ENCODE results near the gene GAST. TPM values are rescaled to one million over a fixed set of nuclear protein-coding genes. Genes with fewer than 3 reads are reported as not detected.
A peak's percentile ranks its signal among the peaks of the same experiment; 100 is the strongest.

Gene GAST
- total and polyA plus RNA-seq, 9 donors = not detected

DNA sequence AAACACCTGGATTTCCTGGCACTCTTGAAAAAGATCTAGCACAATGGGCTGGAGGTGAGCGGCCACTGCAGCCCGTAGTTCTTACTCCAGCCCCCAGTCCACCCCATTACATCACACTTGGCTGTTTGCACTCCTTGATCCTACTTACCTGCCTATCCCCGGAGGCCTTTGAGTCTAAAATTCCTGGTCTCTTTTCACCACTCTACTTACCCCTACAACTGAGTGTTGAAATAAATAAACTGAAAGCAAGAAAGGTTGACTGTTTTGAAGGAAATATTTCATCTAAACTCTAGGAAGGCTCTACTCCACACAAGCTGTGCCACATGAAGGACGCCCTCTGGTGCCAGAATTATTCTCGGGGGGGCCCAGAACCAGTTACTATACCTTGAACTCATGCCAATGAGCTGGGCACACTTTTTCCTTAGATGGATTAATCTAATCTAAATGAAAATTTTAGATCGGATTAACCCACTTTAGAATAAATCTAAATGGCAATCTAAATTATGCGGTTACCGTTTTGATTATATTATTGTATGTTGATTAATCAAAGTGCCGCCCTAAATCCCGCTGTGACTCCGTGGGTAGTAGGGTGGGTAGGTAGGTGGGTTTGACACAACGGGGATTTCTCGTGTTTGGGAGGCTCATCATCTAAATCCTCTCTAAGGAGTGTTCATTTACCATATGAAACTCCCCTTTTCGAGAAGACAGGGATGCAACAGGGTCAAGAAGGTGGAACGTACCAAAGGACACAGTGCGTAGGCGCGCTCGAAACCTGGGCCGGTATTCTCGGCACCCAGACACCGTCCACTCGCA lies 24.1 kb upstream of the GAST start:
- Histone ChIP-seq H3K4me1 (ENCODE audit: insufficient read depth) (no peaks in the 10 kb centered on the region), H3K27ac (peak overlapping the region in 1 of 2 donors; percentile 99), H3K27me3 (no peaks in the 10 kb centered on the region), H3K4me3 (peak overlapping the region; percentile 52), H3K36me3 (no peaks in the 10 kb centered on the region), H3K9me3 (no peaks in the 10 kb centered on the region)
- WGBS, 3 donors = 8 to 10% (median 9%) methylated on average over 23 of the region's 23 CpGs
- peak; percentile 53 to 71 (median 69) for DNase-seq
- TF ChIP-seq EP300 (IDR thresholded peaks at IDR 0.05) (no peak), POLR2A (IDR thresholded peaks at IDR 0.05) (no peak)
- TF ChIP-seq, protein P1, sequence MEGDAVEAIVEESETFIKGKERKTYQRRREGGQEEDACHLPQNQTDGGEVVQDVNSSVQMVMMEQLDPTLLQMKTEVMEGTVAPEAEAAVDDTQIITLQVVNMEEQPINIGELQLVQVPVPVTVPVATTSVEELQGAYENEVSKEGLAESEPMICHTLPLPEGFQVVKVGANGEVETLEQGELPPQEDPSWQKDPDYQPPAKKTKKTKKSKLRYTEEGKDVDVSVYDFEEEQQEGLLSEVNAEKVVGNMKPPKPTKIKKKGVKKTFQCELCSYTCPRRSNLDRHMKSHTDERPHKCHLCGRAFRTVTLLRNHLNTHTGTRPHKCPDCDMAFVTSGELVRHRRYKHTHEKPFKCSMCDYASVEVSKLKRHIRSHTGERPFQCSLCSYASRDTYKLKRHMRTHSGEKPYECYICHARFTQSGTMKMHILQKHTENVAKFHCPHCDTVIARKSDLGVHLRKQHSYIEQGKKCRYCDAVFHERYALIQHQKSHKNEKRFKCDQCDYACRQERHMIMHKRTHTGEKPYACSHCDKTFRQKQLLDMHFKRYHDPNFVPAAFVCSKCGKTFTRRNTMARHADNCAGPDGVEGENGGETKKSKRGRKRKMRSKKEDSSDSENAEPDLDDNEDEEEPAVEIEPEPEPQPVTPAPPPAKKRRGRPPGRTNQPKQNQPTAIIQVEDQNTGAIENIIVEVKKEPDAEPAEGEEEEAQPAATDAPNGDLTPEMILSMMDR (IDR thresholded peaks at IDR 0.05) = no peak
- intact Hi-C loops (cut with DNase I) = no loop called here

DNA sequence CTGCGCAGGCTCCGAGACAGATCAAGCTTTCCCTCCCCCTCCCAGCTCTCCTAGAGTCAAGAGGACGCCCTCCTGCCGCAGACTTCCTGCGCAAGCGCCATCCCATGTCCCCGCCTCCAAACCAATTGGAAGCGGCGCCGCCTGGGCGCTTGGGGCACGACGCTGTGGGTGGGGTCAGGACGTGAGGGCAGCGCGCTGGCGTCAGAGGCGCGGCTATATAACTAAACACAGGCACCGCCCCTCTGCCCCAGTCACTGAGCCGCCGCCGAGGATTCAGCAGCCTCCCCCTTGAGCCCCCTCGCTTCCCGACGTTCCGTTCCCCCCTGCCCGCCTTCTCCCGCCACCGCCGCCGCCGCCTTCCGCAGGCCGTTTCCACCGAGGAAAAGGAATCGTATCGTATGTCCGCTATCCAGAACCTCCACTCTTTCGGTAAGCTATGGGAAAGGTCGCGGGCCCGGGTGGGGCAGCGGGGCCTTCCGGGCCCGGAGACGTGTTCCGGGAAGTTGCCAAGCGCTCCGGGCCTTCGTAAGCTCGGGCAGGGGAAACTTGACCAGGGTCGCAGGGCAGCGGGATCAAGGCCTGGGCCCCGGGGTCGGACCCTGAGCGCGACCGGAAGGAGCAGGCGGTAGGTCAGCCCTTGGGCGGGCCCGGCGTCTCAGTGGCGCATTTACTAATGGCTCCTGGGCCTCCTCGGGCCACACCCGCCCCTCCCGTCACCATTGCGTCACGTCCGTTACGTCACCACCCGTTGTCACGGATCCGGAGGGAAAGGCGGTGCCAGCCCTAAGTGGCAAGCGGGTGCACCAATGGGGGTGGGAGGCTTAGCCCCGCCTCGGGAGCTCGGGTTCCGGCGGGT lies 23.3 kb upstream of the GAST start, which contains the start of gene EIF1:
Gene EIF1 (plus strand): TSS at position 245 of the 856 bp plus-strand sequence. CDS start 154 bp downstream, at position 399.
- TF ChIP-seq EP300 (IDR thresholded peaks at IDR 0.05) (peak; percentile 95), POLR2A (IDR thresholded peaks at IDR 0.05) (peak; percentile 100)
- TF ChIP-seq, protein P1 (IDR thresholded peaks at IDR 0.05) = no peak
- intact Hi-C loops (cut with DNase I) = no loop called here
- Histone ChIP-seq H3K27me3 (no peaks in the 10 kb centered on the region), H3K4me3 (peak within 1 kb of the TSS; percentile 95), H3K4me1 (ENCODE audit: insufficient read depth) (no peaks in the 10 kb centered on the region), H3K27ac (peak within 1 kb of the TSS; percentile 97 to 99), H3K36me3 (no peaks in the 10 kb centered on the region), H3K9me3 (no peaks in the 10 kb centered on the region)
- WGBS, 3 donors = 0% methylated on average over 73 to 81 of the region's 81 CpGs
- peak; percentile 100 for DNase-seq

DNA sequence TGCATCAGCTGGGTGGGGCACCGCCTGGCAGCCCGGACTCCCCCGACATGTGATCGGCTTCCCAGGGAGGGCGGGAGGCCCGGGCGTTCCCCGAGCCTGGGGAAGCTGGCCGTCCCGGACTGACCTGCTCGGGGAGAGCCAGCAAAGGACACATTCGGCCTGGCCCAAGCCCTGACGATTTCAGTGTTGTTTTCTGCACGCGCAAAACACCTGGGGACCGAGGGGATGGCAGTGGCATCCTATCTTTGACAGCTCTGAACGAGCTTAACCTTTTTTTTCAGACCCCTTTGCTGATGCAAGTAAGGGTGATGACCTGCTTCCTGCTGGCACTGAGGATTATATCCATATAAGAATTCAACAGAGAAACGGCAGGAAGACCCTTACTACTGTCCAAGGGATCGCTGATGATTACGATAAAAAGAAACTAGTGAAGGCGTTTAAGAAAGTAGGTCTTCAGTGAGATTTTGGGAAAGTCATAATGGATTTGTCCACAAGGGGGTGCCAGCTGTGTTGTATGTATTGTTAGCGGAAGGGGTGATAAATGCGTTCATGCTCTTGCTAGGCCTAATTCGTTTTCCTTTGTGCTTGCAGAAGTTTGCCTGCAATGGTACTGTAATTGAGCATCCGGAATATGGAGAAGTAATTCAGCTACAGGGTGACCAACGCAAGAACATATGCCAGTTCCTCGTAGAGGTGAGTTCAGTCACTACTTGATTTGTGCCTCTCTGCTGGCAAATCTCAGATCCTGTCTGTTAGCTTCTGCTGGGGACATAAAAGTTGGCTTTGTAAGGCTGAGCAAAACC lies 22.4 kb upstream of the GAST start:
- intact Hi-C loops (cut with DNase I) = no loop called here
- Histone ChIP-seq H3K27me3 (no peaks in the 10 kb centered on the region), H3K4me1 (ENCODE audit: insufficient read depth) (no peaks in the 10 kb centered on the region), H3K36me3 (no peaks in the 10 kb centered on the region), H3K9me3 (no peaks in the 10 kb centered on the region), H3K27ac (peak overlapping the region; percentile 97 to 99), H3K4me3 (peak overlapping the region; percentile 95)
- WGBS, 3 donors = 2 to 3% (median 3%) methylated on average over 26 to 27 of the region's 27 CpGs
- no peak for TF ChIP-seq POLR2A (IDR thresholded peaks at IDR 0.05)
- TF ChIP-seq, protein P1 (IDR thresholded peaks at IDR 0.05) = peak; percentile 29 to 65 (median 59)
- DNase-seq = peak in 1 of 5 donors; percentile 44

DNA sequence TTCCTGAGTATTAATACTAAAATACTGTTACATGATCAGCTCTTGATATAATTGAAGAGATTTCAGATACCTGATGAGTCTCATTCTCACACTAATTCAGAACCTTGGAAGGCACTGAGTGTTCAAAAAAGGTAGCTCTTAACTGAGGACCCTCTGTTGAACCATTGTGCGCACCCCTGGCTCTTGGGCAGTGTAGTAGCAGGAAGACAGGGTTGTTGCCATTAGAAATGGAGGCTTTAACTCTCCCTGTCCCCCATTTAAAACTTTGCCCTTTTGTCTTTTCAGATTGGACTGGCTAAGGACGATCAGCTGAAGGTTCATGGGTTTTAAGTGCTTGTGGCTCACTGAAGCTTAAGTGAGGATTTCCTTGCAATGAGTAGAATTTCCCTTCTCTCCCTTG lies 21.6 kb upstream of the GAST start:
- no peak overlapping the region for H3K27ac ChIP-seq
- no peaks in the 10 kb centered on the region for H3K36me3 ChIP-seq
- H3K27me3 ChIP-seq = no peaks in the 10 kb centered on the region
- H3K4me1 ChIP-seq (ENCODE audit: insufficient read depth) = peaks cover 2% of the 10 kb centered on the region
- H3K4me3 ChIP-seq = peak overlapping the region; percentile 95
- DNase-seq = no peak
- WGBS, 3 donors = 65 to 73% (median 67%) methylated on average over 2 of the region's 2 CpGs
- no peaks in the 10 kb centered on the region for H3K9me3 ChIP-seq
- intact Hi-C loops (cut with DNase I) = no loop called here
- TF ChIP-seq, protein P1 (IDR thresholded peaks at IDR 0.05) = no peak
- no peak for TF ChIP-seq EP300 (IDR thresholded peaks at IDR 0.05)
- no peak for TF ChIP-seq POLR2A (IDR thresholded peaks at IDR 0.05)

All from ovary (tissue), 9 donors.